Measurements from ENCODE around the gene ACAA2. TPM values are rescaled to one million over a fixed set of nuclear protein-coding genes. Genes with fewer than 3 reads are reported as not detected.
"Not testable (repeated sequence)": the region's sequence is repeated elsewhere in the genome, so short reads cannot be mapped to it uniquely, and the experiment has no call there.

ACAA2 gene
- total RNA-seq, 1 experiment from 2014 or later, result 136 TPM

GRCh38 chr18:49813069-49813318 is 339 bp downstream of the ACAA2 start:
- Mint-ChIP-seq H3K4me3 (peak overlapping the region; percentile 90), H3K36me3 (peaks cover 27% of the 10 kb centered on the region), H3K27ac (no peak overlapping the region), H3K27me3 (ENCODE audit: low read depth) (no peaks in the 10 kb centered on the region), H3K4me1 (peaks cover 23% of the 10 kb centered on the region), H3K9me3 (peaks cover 25% of the 10 kb centered on the region)
- ATAC-seq, result peak; percentile 2
- TF ChIP-seq CREM (CRISPR knock-in tag; IDR thresholded peaks at IDR 0.05) (peak; percentile 69; the same call in 1 of the 2 replicates), FOXP1 (CRISPR knock-in tag; IDR thresholded peaks at IDR 0.05; ENCODE audit: borderline replicate concordance) (no peak), TP53 (CRISPR knock-in tag; IDR thresholded peaks at IDR 0.05) (0 out of 2 replicates have a peak, but pooled peaks have one; percentile 13)
- CTCF ChIA-PET, result interaction anchor here (4.2 kb wide), 1 partner anchor 45 kb away, joined by 30 read pairs; no protein-coding TSS in a partner anchor
- POLR2A ChIA-PET, result no interaction called here
- peak; percentile 30 for DNase-seq (ENCODE audit: low spot score)

- peaks cover 29% of the 10 kb centered on the region for H3K36me3 Mint-ChIP-seq
- H3K9me3 Mint-ChIP-seq, result peaks cover 29% of the 10 kb centered on the region
- ChIA-PET POLR2A (no interaction called here), CTCF (interaction anchor here (0.9 to 4.2 kb wide), 3 partner anchors 46 to 302 kb away, joined by 3 to 30 read pairs (median 5); no protein-coding TSS in a partner anchor)
- no peak for TF ChIP-seq SOX15 (CRISPR knock-in tag; IDR thresholded peaks at IDR 0.05)
- 0 out of 2 replicates have a peak, but pooled peaks have one; percentile 14 for TF ChIP-seq TEAD4 (CRISPR knock-in tag; IDR thresholded peaks at IDR 0.05)
- no peak for TF ChIP-seq ELF4 (CRISPR knock-in tag; IDR thresholded peaks at IDR 0.05; ENCODE audit: low read depth)
- TF ChIP-seq ZNF423 (CRISPR knock-in tag; IDR thresholded peaks at IDR 0.05), result no peak
- TF ChIP-seq HMGXB4 (CRISPR knock-in tag; IDR thresholded peaks at IDR 0.05), result no peak
- no peak for TF ChIP-seq HMGA2 (CRISPR knock-in tag; IDR thresholded peaks at IDR 0.05)
- ATAC-seq, result no peak
- DNase-seq (ENCODE audit: low spot score), result no peak
- H3K27me3 Mint-ChIP-seq (ENCODE audit: low read depth), result no peaks in the 10 kb centered on the region
- H3K4me1 Mint-ChIP-seq, result peaks cover 23% of the 10 kb centered on the region
- H3K27ac Mint-ChIP-seq, result peak overlapping the region; percentile 28
- H3K4me3 Mint-ChIP-seq, result peak overlapping the region; percentile 90
These were observed 856 bp downstream of the ACAA2 start for GRCh38 chr18:49812286-49813068.

GRCh38 chr18:49811151-49811938 is 2.0 kb downstream of the ACAA2 start:
- POLR2A ChIA-PET, result no interaction called here
- H3K27ac Mint-ChIP-seq, result peak overlapping the region; percentile 25; the same call in 1 of the 2 replicates
- no peak for DNase-seq (ENCODE audit: low spot score)

GRCh38 chr18:49808553-49809191 is 4.7 kb downstream of the ACAA2 start:
- ATAC-seq; H3K27ac Mint-ChIP-seq; H3K4me3 Mint-ChIP-seq; DNase-seq (ENCODE audit: low spot score); POLR2A ChIA-PET; H3K27me3 Mint-ChIP-seq (ENCODE audit: low read depth): not testable (repeated sequence)
- peaks cover 35% of the 10 kb centered on the region for H3K36me3 Mint-ChIP-seq
- peaks cover 29% of the 10 kb centered on the region for H3K9me3 Mint-ChIP-seq
- H3K4me1 Mint-ChIP-seq, result peaks cover 20% of the 10 kb centered on the region
- CTCF ChIA-PET, result interaction anchor here (1.1 kb wide), 1 partner anchor 46 kb away, joined by 5 read pairs; no protein-coding TSS in a partner anchor

More at GRCh38 chr18:49811151-49811938, 2.0 kb downstream of the ACAA2 start:
- Mint-ChIP-seq H3K27me3 (ENCODE audit: low read depth) (no peaks in the 10 kb centered on the region), H3K4me1 (peaks cover 23% of the 10 kb centered on the region), H3K9me3 (peaks cover 29% of the 10 kb centered on the region), H3K4me3 (peak overlapping the region; percentile 37), H3K36me3 (peaks cover 35% of the 10 kb centered on the region)
- CTCF ChIA-PET, result interaction anchor here (0.7 to 4.2 kb wide), 6 partner anchors 33 to 302 kb away, joined by 3 to 30 read pairs (median 4); no protein-coding TSS in a partner anchor
- ATAC-seq, result no peak
- no peak for TF ChIP-seq SOX15 (CRISPR knock-in tag; IDR thresholded peaks at IDR 0.05)
- no peak for TF ChIP-seq TCF7 (CRISPR knock-in tag; IDR thresholded peaks at IDR 0.05; ENCODE audit: low read depth)

GRCh38 chr18:49804096-49804495 is 9.2 kb downstream of the ACAA2 start:
- no peak for TF ChIP-seq E2F4 (CRISPR knock-in tag; IDR thresholded peaks at IDR 0.05; ENCODE audit: borderline replicate concordance, low read depth)
- no peak for TF ChIP-seq ZMAT4 (CRISPR knock-in tag; IDR thresholded peaks at IDR 0.05)
- H3K4me1 Mint-ChIP-seq, result 0 out of 2 replicates have a peak, but pooled peaks cover 2% of the 10 kb centered on the region
- ChIA-PET CTCF (no interaction called here), POLR2A (no interaction called here)
- no peak overlapping the region for H3K27ac Mint-ChIP-seq
- H3K36me3 Mint-ChIP-seq, result peaks cover 58% of the 10 kb centered on the region
- no peaks in the 10 kb centered on the region for H3K27me3 Mint-ChIP-seq (ENCODE audit: low read depth)
- H3K4me3 Mint-ChIP-seq, result no peak overlapping the region
- H3K9me3 Mint-ChIP-seq, result peaks cover 27% of the 10 kb centered on the region
- ATAC-seq (no peak), DNase-seq (ENCODE audit: low spot score) (no peak)

All from WTC11 (cell line).